Neural cell (in vitro differentiated cells): ENCODE results near the gene PLEKHM3.

Experiments used
- CTCF ChIP-seq: fragments of 450-650 bp; IDR thresholded peaks from 2 replicates; pipeline ENCODE4 v1.5.1; 2014; ENCODE audit warnings: antibody characterized with exemption, mild to moderate bottlenecking, moderate library complexity; ENCODE audit not compliant: poor library complexity, severe bottlenecking
- EP300 ChIP-seq: fragments of 450-650 bp; conservative IDR thresholded peaks from 2 replicates; pipeline ENCODE4 v1.6.1; 2014; ENCODE audit warnings: antibody characterized with exemption, mild to moderate bottlenecking, moderate library complexity; ENCODE audit not compliant: poor library complexity, severe bottlenecking
- POLR2AphosphoS5 ChIP-seq: IDR thresholded peaks from 2 replicates; pipeline ENCODE4 v1.6.1; 2012

- TF ChIP-seq CTCF (no peak), POLR2AphosphoS5 (no peak), EP300 (no peak)
Observed at GRCh38 chr2:207993151-207993763, 32.1 kb downstream of the PLEKHM3 start.
